K562 (cell line): ENCODE measurements around the gene EPYC. TPM values are rescaled to one million over a fixed set of nuclear protein-coding genes. Genes with fewer than 3 reads are reported as not detected.

Experiments
- ATAC-seq: fragments of 200-7000 bp; cut with Tn5 transposase; 3 replicates; pipeline ENCODE4 v1.9.1; 2020; ENCODE audit warnings: moderate library complexity
- BruUV-seq: library from RNA; stranded (reverse); fragments of 400-500 nt; replicated peaks from 2 replicates; lab custom pipeline; 2021; lab: Mats Ljungman, UMichigan
- CTCF ChIA-PET: fragments of 300-600 bp; formaldehyde crosslinking; extraction: SDS; loops from one replicate; lab custom pipeline; 2021; ENCODE audit warnings: low intra/inter-chr PET ratio; lab: Yijun Ruan, JAX
- POLR2A ChIA-PET: fragments of 300-600, 350-650 bp; sonication (Branson Sonifier 250); formaldehyde crosslinking; extraction: SDS; loops from one replicate; lab custom pipeline; 2021; ENCODE audit warnings: antibody characterized with exemption, inconsistent platforms; lab: Yijun Ruan, JAX
- DNase-seq, 4 experiments: peaks; one replicate each; pipeline versions ENCODE4 v3.0.0 to v3.0.0-alpha.2; 2011 to 2018; ENCODE audit warnings: low spot score in 3 of 4, mixed read lengths in 3 of 4; ENCODE audit errors: extremely low read depth in 1 of 4
- FAIRE-seq: peaks from 2 replicates; lab custom pipeline; 2011; peaks lifted over from hg19 to GRCh38; lab: Jason Lieb, UNC
- H2AFZ ChIP-seq: 2 replicates; pipeline ENCODE4 v1.6.0; 2011; ENCODE audit warnings: low read depth, low read length, control low read depth, inconsistent platforms
- H3K27ac ChIP-seq: fragments of 200-600 bp; 3 replicates; pipeline ENCODE4 v1.8.0; 2011; ENCODE audit warnings: low read depth, mild to moderate bottlenecking, control low read depth, inconsistent platforms, low read length, moderate library complexity, mixed read lengths; ENCODE audit errors: extremely low read depth
- H3K27me3 ChIP-seq, 2 experiments: fragments of 300-600 bp in 1 of 2; 2 replicates in 1 of 2; 3 replicates in 1 of 2; pipeline versions ENCODE4 v1.6.0 to v1.8.0; 2011; ENCODE audit warnings: inconsistent platforms in 2 of 2, low read length in 2 of 2, mild to moderate bottlenecking in 1 of 2, mixed read lengths in 1 of 2, moderate library complexity in 1 of 2; ENCODE audit not compliant: control insufficient read depth in 2 of 2, insufficient read depth in 2 of 2
- H3K36me3 ChIP-seq: fragments of 300-600 bp; 3 replicates; pipeline ENCODE4 v1.8.0; 2011; ENCODE audit warnings: mild to moderate bottlenecking, low read length, inconsistent platforms; ENCODE audit not compliant: control insufficient read depth, insufficient read depth
- H3K4me1 ChIP-seq, 2 experiments: fragments of 200-600 bp in 1 of 2; replicated peaks in 1 of 2; 2 replicates in 1 of 2; 3 replicates in 1 of 2; pipeline versions ENCODE4 v1.5.1 to v1.8.0; 2011; ENCODE audit warnings: inconsistent platforms in 2 of 2, low read length in 2 of 2, mild to moderate bottlenecking in 1 of 2, mixed read lengths in 1 of 2, moderate library complexity in 1 of 2; ENCODE audit not compliant: control insufficient read depth in 2 of 2, insufficient read depth in 2 of 2
- H3K4me2 ChIP-seq: 2 replicates; pipeline ENCODE4 v1.6.1; 2011; ENCODE audit warnings: low read length, control low read depth, inconsistent platforms, mixed read lengths; ENCODE audit not compliant: insufficient read depth
- H3K4me3 ChIP-seq: fragments of 200-600 bp; sonication (generic), shearing (Covaris generic); 2 replicates; pipeline ENCODE4 v1.5.1; 2016; ENCODE audit warnings: control low read depth, inconsistent platforms
- H3K79me2 ChIP-seq: fragments of 200-600 bp; 3 replicates; pipeline ENCODE4 v1.8.0; 2011; ENCODE audit warnings: low read length, inconsistent platforms; ENCODE audit not compliant: control insufficient read depth, insufficient read depth
- H3K9ac ChIP-seq, 2 experiments: 2 replicates each; pipeline versions ENCODE4 v1.6.0 to v1.6.1; 2011; ENCODE audit warnings: low read depth in 2 of 2, low read length in 2 of 2, control low read depth in 1 of 2, inconsistent platforms in 1 of 2, mild to moderate bottlenecking in 1 of 2, mixed read lengths in 1 of 2; ENCODE audit not compliant: insufficient read depth in 1 of 2
- H3K9me1 ChIP-seq: one replicate; pipeline ENCODE4 v1.6.0; 2011; ENCODE audit warnings: inconsistent platforms, mild to moderate bottlenecking, low read length, moderate library complexity; ENCODE audit not compliant: control insufficient read depth, insufficient read depth
- H3K9me3 ChIP-seq: replicated peaks from 2 replicates; pipeline ENCODE4 v1.5.1; 2011; ENCODE audit warnings: low read depth, low read length, inconsistent platforms; ENCODE audit not compliant: control insufficient read depth, insufficient read depth
- H4K20me1 ChIP-seq: replicated peaks from 2 replicates; pipeline ENCODE4 v1.6.1; 2011; ENCODE audit warnings: low read length, inconsistent platforms, mixed read lengths; ENCODE audit not compliant: control insufficient read depth, insufficient read depth
- ARHGAP35 ChIP-seq: fragments of 450-650 bp; IDR thresholded peaks from 2 replicates; pipeline ENCODE4 v1.6.1; 2018; ENCODE audit not compliant: partially characterized antibody
- ARNT ChIP-seq, 2 experiments: fragments of 450-650 bp; IDR thresholded peaks; 2 replicates each; pipeline ENCODE4 v1.6.1; 2016; ENCODE audit warnings: mild to moderate bottlenecking in 1 of 2
- EP400 ChIP-seq: fragments of 450-650 bp; IDR thresholded peaks from 2 replicates; pipeline ENCODE4 v1.6.1; 2017; ENCODE audit warnings: antibody characterized with exemption, mild to moderate bottlenecking, moderate library complexity
- ETS1 ChIP-seq: conservative IDR thresholded peaks from 2 replicates; pipeline ENCODE4 v1.6.1; 2011; ENCODE audit warnings: low read depth, mild to moderate bottlenecking, low read length; ENCODE audit not compliant: control insufficient read depth
- ETV5 ChIP-seq: sonication (generic); formaldehyde crosslinking; IDR thresholded peaks from 2 replicates; pipeline ENCODE4 v1.4.0; 2020; ENCODE audit warnings: low read depth, mild to moderate bottlenecking, missing genetic modification reagents
- FOXM1 ChIP-seq, 2 experiments: fragments of 450-650 bp in 1 of 2; sonication (generic) in 1 of 2; formaldehyde crosslinking in 1 of 2; IDR thresholded peaks; 2 replicates each; pipeline versions ENCODE4 v1.6.1 to v1.9.0; 2017 to 2022; ENCODE audit warnings: low read depth in 2 of 2, mild to moderate bottlenecking in 2 of 2, missing genetic modification reagents in 1 of 2, moderate library complexity in 1 of 2
- GTF2F1 ChIP-seq: IDR thresholded peaks from 2 replicates; pipeline ENCODE4 v1.6.1; 2011; ENCODE audit warnings: low read depth, low read length, improper control_type of control experiment
- L3MBTL2 ChIP-seq: fragments of 450-650 bp; IDR thresholded peaks from 2 replicates; pipeline ENCODE4 v1.6.1; 2016; ENCODE audit warnings: mild to moderate bottlenecking, moderate library complexity
- MTA1 ChIP-seq: fragments of 450-650 bp; IDR thresholded peaks from 2 replicates; pipeline ENCODE4 v1.6.1; 2017; ENCODE audit warnings: borderline replicate concordance
- MTF1 ChIP-seq: fragments of 250-450 bp; sonication (Bioruptor Pico); IDR thresholded peaks from 2 replicates; pipeline ENCODE4 v1.9.0; 2021; ENCODE audit warnings: moderate library complexity, mild to moderate bottlenecking, inconsistent platforms, borderline replicate concordance
- NCOR1 ChIP-seq: fragments of 450-650 bp; IDR thresholded peaks from 2 replicates; pipeline ENCODE4 v1.6.1; 2016; ENCODE audit warnings: mild to moderate bottlenecking, moderate library complexity
- NFYB ChIP-seq: IDR thresholded peaks from 2 replicates; pipeline ENCODE4 v1.6.1; 2011; ENCODE audit warnings: mild to moderate bottlenecking, moderate library complexity; ENCODE audit not compliant: insufficient read length; ENCODE audit errors: extremely low read depth
- RBM34 ChIP-seq: fragments of 200-400 bp; formaldehyde crosslinking; IDR thresholded peaks from 2 replicates; pipeline ENCODE4 v1.6.1; 2018; ENCODE audit warnings: low read length, borderline replicate concordance; ENCODE audit not compliant: insufficient read depth
- TAF9B ChIP-seq: fragments of 450-650 bp; IDR thresholded peaks from 2 replicates; pipeline ENCODE4 v1.6.1; 2018; ENCODE audit warnings: mild to moderate bottlenecking; ENCODE audit not compliant: partially characterized antibody
- ZNF384 ChIP-seq: IDR thresholded peaks from 2 replicates; pipeline ENCODE4 v1.6.1; 2012; ENCODE audit warnings: low read depth, low read length, improper control_type of control experiment
- ZNF408 ChIP-seq: fragments of 250-450 bp; sonication (Bioruptor Pico); IDR thresholded peaks from 2 replicates; pipeline ENCODE4 v1.4.0; 2020; ENCODE audit warnings: low read depth, mild to moderate bottlenecking, moderate library complexity
- WGBS: fragments of 100-300 bp; shearing (Covaris generic); methylation state at CpG from one replicate; pipeline ENCODE4 v1.1.6; 2016; ENCODE audit warnings: low coverage, mixed read lengths; ENCODE audit not compliant: insufficient coverage; ENCODE audit errors: missing lambda C conversion rate; 5-methylcytosine and 5-hydroxymethylcytosine counted together
- in situ Hi-C: fragments of 300-500 bp; cut with MboI; formaldehyde crosslinking; loops from 4 replicates; pipeline ENCODE4 v1.15.0; 2018; ENCODE audit warnings: inconsistent platforms, mixed read lengths
- intact Hi-C: fragments of 100-400 bp; cut with micrococcal nuclease; formaldehyde crosslinking; loops from 2 replicates; pipeline ENCODE4 v1.14.2; 2022
- polyA plus RNA-seq, 8 experiments: library from polyadenylated mRNA; depleted of rRNA in 4 of 8; stranded (reverse) in 5 of 8; unstranded in 3 of 8; fragments of >200 nt; fragmentation: Nextera tagmentation in 2 of 8; fragmentation: Illumina TruSeq in 1 of 8; extraction: Ambion mirVana in 2 of 8; extraction: Trizol in 1 of 8; gene quantifications; 2 replicates each; pipeline versions ENCODE4 v1.2.1 to v1.2.3, GENCODE V29; 2011 to 2014; ENCODE audit warnings: inconsistent platforms in 1 of 8, missing spikeins in 1 of 8
- total RNA-seq, 7 experiments: library from RNA; depleted of rRNA in 6 of 7; stranded (reverse); fragments of >200 nt in 6 of 7; fragmentation: Illumina TruSeq in 2 of 7; extraction: Trizol in 2 of 7; gene quantifications; 2 replicates each; pipeline versions ENCODE4 v1.2.1 to v1.2.3, GENCODE V29; 2011 to 2021; ENCODE audit warnings: low replicate concordance in 1 of 7
- TF ChIP-seq, protein P1 (sequence below): fragments of 250-450 bp; sonication (Bioruptor Pico); IDR thresholded peaks from 2 replicates; pipeline ENCODE4 v1.8.0; 2021; ENCODE audit warnings: moderate library complexity, mild to moderate bottlenecking, inconsistent platforms
- TF ChIP-seq, protein P2 (sequence below), 2 experiments: fragments of 150-350 bp in 1 of 2; IDR thresholded peaks; 2 replicates each; pipeline ENCODE4 v1.6.1; 2012 to 2016; ENCODE audit warnings: low read depth in 2 of 2, low read length in 2 of 2, mild to moderate bottlenecking in 1 of 2, moderate library complexity in 1 of 2

EPYC gene
- total and polyA plus RNA-seq, 9 of the 15 experiments (the other 6 are each of a cell fraction or from before 2014, with no cell fraction given): not detected

- H3K79me2 ChIP-seq: no peaks in the 10 kb centered on the region
- no peak overlapping the region for H3K4me2 ChIP-seq
- no peaks in the 10 kb centered on the region for H3K36me3 ChIP-seq
- H3K27ac ChIP-seq: no peak overlapping the region
- CTCF ChIA-PET: no interaction called here
- no peaks in the 10 kb centered on the region for H4K20me1 ChIP-seq
- no peaks in the 10 kb centered on the region for H3K9me1 ChIP-seq
- H3K9me3 ChIP-seq: no peaks in the 10 kb centered on the region
- no peak for FAIRE-seq
- no peak overlapping the region for H3K4me3 ChIP-seq
- in situ Hi-C loops: loop anchor here (25.0 kb wide), 2 partner anchors 1667 to 1958 kb away; no protein-coding TSS in a partner anchor
- intact Hi-C loops: no loop called here
- no peaks in the 10 kb centered on the region for H3K4me1 ChIP-seq
- no peak for DNase-seq
- no peaks in the 10 kb centered on the region for H3K27me3 ChIP-seq
- no peak for ATAC-seq
- no peak overlapping the region for H3K9ac ChIP-seq
- H2AFZ ChIP-seq: no peak overlapping the region
- POLR2A ChIA-PET: no interaction called here
- 0% methylated on average over 2 of the region's 2 CpGs for WGBS
- no TSS peak for BruUV-seq
- TF ChIP-seq FOXM1 (IDR thresholded peaks at IDR 0.05; ENCODE audit: low read depth): no peak
- no peak for TF ChIP-seq FOXM1 (CRISPR knock-in tag; IDR thresholded peaks at IDR 0.05; ENCODE audit: low read depth)
- TF ChIP-seq, protein P1, sequence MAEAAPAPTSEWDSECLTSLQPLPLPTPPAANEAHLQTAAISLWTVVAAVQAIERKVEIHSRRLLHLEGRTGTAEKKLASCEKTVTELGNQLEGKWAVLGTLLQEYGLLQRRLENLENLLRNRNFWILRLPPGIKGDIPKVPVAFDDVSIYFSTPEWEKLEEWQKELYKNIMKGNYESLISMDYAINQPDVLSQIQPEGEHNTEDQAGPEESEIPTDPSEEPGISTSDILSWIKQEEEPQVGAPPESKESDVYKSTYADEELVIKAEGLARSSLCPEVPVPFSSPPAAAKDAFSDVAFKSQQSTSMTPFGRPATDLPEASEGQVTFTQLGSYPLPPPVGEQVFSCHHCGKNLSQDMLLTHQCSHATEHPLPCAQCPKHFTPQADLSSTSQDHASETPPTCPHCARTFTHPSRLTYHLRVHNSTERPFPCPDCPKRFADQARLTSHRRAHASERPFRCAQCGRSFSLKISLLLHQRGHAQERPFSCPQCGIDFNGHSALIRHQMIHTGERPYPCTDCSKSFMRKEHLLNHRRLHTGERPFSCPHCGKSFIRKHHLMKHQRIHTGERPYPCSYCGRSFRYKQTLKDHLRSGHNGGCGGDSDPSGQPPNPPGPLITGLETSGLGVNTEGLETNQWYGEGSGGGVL (CRISPR knock-in tag): no peak
- no peak for TF ChIP-seq TAF9B
- TF ChIP-seq ARHGAP35: no peak
- no peak for TF ChIP-seq ZNF384
- no peak for TF ChIP-seq MTA1
- TF ChIP-seq EP400: no peak
- TF ChIP-seq ETV5 (CRISPR knock-in tag): no peak
- TF ChIP-seq ETS1: no peak
- TF ChIP-seq L3MBTL2: no peak
- no peak for TF ChIP-seq RBM34
- no peak for TF ChIP-seq ARNT (IDR thresholded peaks at IDR 0.05)
- TF ChIP-seq GTF2F1: no peak
- TF ChIP-seq ZNF408 (CRISPR knock-in tag): no peak
- no peak for TF ChIP-seq MTF1 (CRISPR knock-in tag)
- TF ChIP-seq, protein P2, sequence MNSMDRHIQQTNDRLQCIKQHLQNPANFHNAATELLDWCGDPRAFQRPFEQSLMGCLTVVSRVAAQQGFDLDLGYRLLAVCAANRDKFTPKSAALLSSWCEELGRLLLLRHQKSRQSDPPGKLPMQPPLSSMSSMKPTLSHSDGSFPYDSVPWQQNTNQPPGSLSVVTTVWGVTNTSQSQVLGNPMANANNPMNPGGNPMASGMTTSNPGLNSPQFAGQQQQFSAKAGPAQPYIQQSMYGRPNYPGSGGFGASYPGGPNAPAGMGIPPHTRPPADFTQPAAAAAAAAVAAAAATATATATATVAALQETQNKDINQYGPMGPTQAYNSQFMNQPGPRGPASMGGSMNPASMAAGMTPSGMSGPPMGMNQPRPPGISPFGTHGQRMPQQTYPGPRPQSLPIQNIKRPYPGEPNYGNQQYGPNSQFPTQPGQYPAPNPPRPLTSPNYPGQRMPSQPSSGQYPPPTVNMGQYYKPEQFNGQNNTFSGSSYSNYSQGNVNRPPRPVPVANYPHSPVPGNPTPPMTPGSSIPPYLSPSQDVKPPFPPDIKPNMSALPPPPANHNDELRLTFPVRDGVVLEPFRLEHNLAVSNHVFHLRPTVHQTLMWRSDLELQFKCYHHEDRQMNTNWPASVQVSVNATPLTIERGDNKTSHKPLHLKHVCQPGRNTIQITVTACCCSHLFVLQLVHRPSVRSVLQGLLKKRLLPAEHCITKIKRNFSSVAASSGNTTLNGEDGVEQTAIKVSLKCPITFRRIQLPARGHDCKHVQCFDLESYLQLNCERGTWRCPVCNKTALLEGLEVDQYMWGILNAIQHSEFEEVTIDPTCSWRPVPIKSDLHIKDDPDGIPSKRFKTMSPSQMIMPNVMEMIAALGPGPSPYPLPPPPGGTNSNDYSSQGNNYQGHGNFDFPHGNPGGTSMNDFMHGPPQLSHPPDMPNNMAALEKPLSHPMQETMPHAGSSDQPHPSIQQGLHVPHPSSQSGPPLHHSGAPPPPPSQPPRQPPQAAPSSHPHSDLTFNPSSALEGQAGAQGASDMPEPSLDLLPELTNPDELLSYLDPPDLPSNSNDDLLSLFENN (IDR thresholded peaks at IDR 0.05; ENCODE audit: low read depth in 2 of 2, low read length in 2 of 2): no peak
- TF ChIP-seq NFYB: no peak
- no peak for TF ChIP-seq NCOR1
Measured at GRCh38 chr12:90969851-90970250, 34.9 kb downstream of the EPYC start.
